ENCODE results near the gene CTDSP2. TPM values are rescaled to one million over a fixed set of nuclear protein-coding genes. Genes with fewer than 3 reads are reported as not detected.

The CTDSP2 gene
- polyA plus RNA-seq, 3 donors: 59.1 to 148 (median 70.2) TPM

- peaks cover 0 to 5% (median 0%) of the 10 kb centered on the region in 3 donors for H3K27me3 Mint-ChIP-seq (ENCODE audit: low read depth in 3 of 3)
- H3K9me3 ChIP-seq (replicated peaks in 1 of 2; ENCODE audit: control insufficient read depth in 1 of 2, insufficient read depth in 1 of 2, low read length in 2 of 2): no peaks in the 10 kb centered on the region
- H3K4me3 Mint-ChIP-seq: no peak overlapping the region
- no peaks in the 10 kb centered on the region for H3K79me2 ChIP-seq (ENCODE audit: insufficient read depth, low read length)
- H3K27ac Mint-ChIP-seq: no peak overlapping the region
- H3K4me1 Mint-ChIP-seq: peaks cover 39% of the 10 kb centered on the region
- no peak overlapping the region for H3K4me2 ChIP-seq (replicated peaks; ENCODE audit: extremely low read depth, low read length, poor library complexity, severe bottlenecking)
- no peak overlapping the region for H3K9ac ChIP-seq (ENCODE audit: insufficient read depth, low read length, poor library complexity, severe bottlenecking)
- no peak overlapping the region for H3K4me3 ChIP-seq (replicated peaks in 1 of 3; ENCODE audit: low read depth in 2 of 3, low read length in 3 of 3)
- no peak for DNase-seq
- H3K27ac ChIP-seq (ENCODE audit: low read depth in 1 of 2, low read length in 2 of 2): no peak overlapping the region
- no peaks in the 10 kb centered on the region for H3K27me3 ChIP-seq (ENCODE audit: control insufficient read depth in 2 of 2, insufficient read depth in 2 of 2, low read length in 2 of 2)
- intact Hi-C loops (cut with micrococcal nuclease): no loop called here
- no peak for TF ChIP-seq CTCF (IDR thresholded peaks at IDR 0.05)
- 97% methylated on average over 9 of the region's 17 CpGs for WGBS (ENCODE audit: insufficient coverage)
- no peak overlapping the region for H2AFZ ChIP-seq (ENCODE audit: insufficient read depth, low read depth, low read length, poor library complexity, severe bottlenecking)
- peaks cover 2 to 8% of the 10 kb centered on the region in 2 donors for H3K36me3 ChIP-seq (replicated peaks in 1 of 2; ENCODE audit: control insufficient read depth in 1 of 2, insufficient read depth in 2 of 2, low read length in 2 of 2)
- H4K20me1 ChIP-seq (ENCODE audit: insufficient read depth, low read length): peaks cover 38% of the 10 kb centered on the region
- peaks cover 29 to 30% of the 10 kb centered on the region in 2 donors for H3K4me1 ChIP-seq (ENCODE audit: control insufficient read depth in 1 of 2, insufficient read depth in 2 of 2, low read length in 2 of 2)
- peaks cover 9 to 12% of the 10 kb centered on the region in 2 donors for H3K36me3 Mint-ChIP-seq
- peaks cover 0 to 2% (median 0%) of the 10 kb centered on the region in 7 donors for H3K9me3 Mint-ChIP-seq
Observed at GRCh38 chr12:57813971-57814772, 32.4 kb downstream of the CTDSP2 start.

- 93% methylated on average over 10 of the region's 14 CpGs for WGBS (ENCODE audit: insufficient coverage)
- H3K27ac Mint-ChIP-seq: peak overlapping the region in 1 of 7 donors; percentile 25
- peaks cover 30% of the 10 kb centered on the region for H4K20me1 ChIP-seq (ENCODE audit: insufficient read depth, low read length)
Observed at GRCh38 chr12:57813111-57813970, 33.2 kb downstream of the CTDSP2 start.

More at GRCh38 chr12:57813111-57813970, 33.2 kb downstream of the CTDSP2 start:
- H3K9me3 Mint-ChIP-seq: peaks cover 0 to 2% (median 0%) of the 10 kb centered on the region in 7 donors
- no peaks in the 10 kb centered on the region for H3K9me3 ChIP-seq (replicated peaks in 1 of 2; ENCODE audit: control insufficient read depth in 1 of 2, insufficient read depth in 1 of 2, low read length in 2 of 2)
- no peak overlapping the region for H3K4me3 Mint-ChIP-seq
- intact Hi-C loops (cut with micrococcal nuclease): no loop called here
- H3K4me1 ChIP-seq (ENCODE audit: control insufficient read depth in 1 of 2, insufficient read depth in 2 of 2, low read length in 2 of 2): peaks cover 29 to 30% of the 10 kb centered on the region in 2 donors
- peaks cover 8 to 12% of the 10 kb centered on the region in 2 donors for H3K36me3 Mint-ChIP-seq
- no peak overlapping the region for H3K4me3 ChIP-seq (replicated peaks in 1 of 3; ENCODE audit: low read depth in 2 of 3, low read length in 3 of 3)
- H3K27me3 ChIP-seq (ENCODE audit: control insufficient read depth in 2 of 2, insufficient read depth in 2 of 2, low read length in 2 of 2): no peaks in the 10 kb centered on the region
- no peak overlapping the region for H3K4me2 ChIP-seq (replicated peaks; ENCODE audit: extremely low read depth, low read length, poor library complexity, severe bottlenecking)
- peaks cover 0 to 5% (median 0%) of the 10 kb centered on the region in 3 donors for H3K27me3 Mint-ChIP-seq (ENCODE audit: low read depth in 3 of 3)
- H3K27ac ChIP-seq (ENCODE audit: low read depth in 1 of 2, low read length in 2 of 2): no peak overlapping the region
- peaks cover 2 to 15% of the 10 kb centered on the region in 2 donors for H3K36me3 ChIP-seq (replicated peaks in 1 of 2; ENCODE audit: control insufficient read depth in 1 of 2, insufficient read depth in 2 of 2, low read length in 2 of 2)
- H3K9ac ChIP-seq (ENCODE audit: insufficient read depth, low read length, poor library complexity, severe bottlenecking): no peak overlapping the region
- DNase-seq: no peak
- TF ChIP-seq CTCF (IDR thresholded peaks at IDR 0.05): no peak
- H3K79me2 ChIP-seq (ENCODE audit: insufficient read depth, low read length): no peaks in the 10 kb centered on the region
- peaks cover 32% of the 10 kb centered on the region for H3K4me1 Mint-ChIP-seq
- H2AFZ ChIP-seq (ENCODE audit: insufficient read depth, low read depth, low read length, poor library complexity, severe bottlenecking): no peak overlapping the region
